HG03378 (cell line): ENCODE measurements around the gene TAS2R40.
"Not testable (repeated sequence)": the region's sequence is repeated elsewhere in the genome, so short reads cannot be mapped to it uniquely, and the experiment has no call there.

Source experiments
- ATAC-seq: cut with Tn5 transposase; IDR thresholded peaks from one replicate; pipeline ENCODE4 v1.9.1; 2021; ENCODE audit warnings: mild to moderate bottlenecking, moderate library complexity; ENCODE audit not compliant: unreplicated experiment

TAS2R40 gene

DNA sequence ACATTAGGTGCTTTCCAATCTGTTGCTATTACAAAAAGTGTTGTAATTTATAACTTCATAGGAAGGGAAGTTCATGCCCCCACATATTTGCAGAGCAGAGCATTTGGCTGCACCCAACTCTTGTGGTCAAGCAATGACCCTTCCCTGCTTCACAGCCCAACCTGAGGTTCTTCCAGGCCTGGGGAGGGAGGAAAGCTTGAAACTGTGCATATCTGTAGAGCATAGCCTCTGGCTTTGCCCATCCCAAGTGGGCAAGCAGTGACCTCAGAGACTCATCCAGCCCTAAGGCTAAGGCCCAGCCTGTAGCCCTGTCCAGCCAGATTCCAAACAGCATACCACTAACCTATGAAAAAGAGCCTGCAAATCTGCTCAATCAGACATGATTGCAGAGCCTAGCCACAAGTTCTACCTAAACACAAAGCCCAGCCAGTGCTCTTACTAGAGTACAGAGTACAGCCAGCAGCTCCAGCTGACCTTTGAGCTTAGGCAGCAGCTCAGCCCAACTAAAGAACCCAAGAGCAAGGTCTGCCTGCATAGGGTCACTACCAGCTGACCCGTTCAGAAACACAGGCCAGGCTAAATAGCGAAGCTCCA is 27.0 kb downstream of the TAS2R40 start:
- no peak for ATAC-seq

DNA sequence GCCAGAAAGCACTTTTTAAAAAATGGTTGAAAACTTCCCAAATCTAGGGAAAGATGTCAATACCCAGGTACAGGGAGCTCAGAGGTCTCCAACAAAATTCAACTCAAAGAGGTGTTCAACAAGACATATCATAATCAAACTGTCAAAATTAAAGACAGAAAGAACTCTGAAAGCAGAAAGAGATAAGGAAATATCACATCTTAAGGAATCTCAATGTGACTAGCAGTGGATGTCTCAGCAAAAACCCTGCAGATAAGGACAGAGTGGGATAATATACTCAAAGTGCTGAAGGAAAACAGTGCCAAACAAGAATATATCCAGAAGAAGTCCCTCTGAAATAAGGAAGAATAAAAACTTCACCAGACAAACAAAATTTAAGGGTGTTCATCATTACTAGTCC is 28.4 kb downstream of the TAS2R40 start:
- no peak for ATAC-seq

DNA sequence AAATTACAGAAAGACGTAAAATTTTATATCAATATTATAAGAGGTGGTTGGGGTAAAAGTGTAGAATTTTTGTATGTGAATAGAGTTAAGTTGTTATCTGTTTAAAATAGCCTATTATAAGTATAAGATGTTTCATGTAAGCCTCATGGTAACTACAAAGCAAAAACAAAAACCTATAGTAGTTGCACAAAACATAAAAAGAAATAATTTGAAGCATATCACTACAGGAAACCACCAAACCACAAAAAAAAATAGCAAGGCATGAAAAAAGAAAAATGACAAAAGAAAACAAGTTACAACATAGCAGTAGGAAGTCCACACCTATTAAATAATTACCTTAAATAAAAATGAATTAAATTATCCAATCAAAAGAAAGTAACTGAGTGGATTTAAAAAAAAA is 29.0 kb downstream of the TAS2R40 start:
- ATAC-seq, result no peak

DNA sequence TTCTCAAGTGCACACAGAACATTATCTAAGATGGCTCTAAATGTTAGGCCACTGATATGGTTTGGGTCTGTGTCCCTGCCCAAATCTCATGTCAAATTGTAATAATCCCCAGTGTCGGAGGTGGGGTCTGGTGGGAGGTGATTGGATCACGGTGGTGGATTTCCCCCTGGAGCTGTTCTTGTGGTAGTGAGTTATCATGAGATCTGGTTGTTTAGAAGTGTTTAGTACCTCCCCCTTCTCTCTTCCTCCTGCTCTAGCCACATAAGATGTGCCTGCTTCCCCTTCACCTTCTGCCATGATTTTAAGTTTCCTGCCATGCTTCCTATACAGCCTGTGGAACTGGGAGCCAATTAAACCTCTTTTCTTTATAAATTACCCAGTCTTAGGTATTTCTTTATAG is 30.2 kb downstream of the TAS2R40 start:
- ATAC-seq, result no peak

DNA sequence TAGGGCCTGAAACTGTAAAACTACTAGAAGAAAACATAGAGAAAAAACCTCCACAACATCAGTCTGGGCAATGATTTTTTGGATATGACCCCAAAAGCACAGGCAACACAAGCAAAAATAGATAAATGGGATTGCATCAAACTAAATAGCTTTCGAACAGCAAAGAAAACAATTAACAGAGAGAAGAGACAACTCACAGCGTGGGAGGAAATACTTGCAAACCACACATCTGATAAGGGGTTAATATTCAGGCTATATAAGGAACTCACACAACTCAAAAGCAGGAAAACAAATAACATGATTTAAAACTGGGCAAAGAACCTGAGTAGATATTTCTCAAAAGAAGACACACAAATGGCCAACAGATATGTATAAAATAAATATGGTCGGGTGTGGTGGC is 33.7 kb downstream of the TAS2R40 start:
- no peak for ATAC-seq

DNA sequence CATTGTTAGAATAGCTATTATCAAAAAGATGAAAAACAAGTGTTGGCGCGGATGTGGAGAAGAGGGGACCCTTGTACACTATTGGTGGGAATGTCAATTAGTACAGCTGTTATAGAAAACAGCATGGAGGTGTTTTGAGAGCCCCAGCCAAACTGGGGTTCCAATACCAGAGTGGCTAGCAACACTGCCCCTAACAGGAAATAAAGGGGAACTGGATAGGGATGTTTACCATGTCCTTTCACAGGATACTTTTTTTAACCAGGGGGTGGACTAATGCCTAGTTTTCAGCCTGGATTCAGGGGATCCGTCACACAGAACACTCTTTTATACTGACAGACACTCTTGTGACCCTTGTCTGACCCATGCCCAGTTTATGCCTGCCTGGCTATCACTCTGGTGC is 34.5 kb downstream of the TAS2R40 start:
- ATAC-seq, result no peak

DNA sequence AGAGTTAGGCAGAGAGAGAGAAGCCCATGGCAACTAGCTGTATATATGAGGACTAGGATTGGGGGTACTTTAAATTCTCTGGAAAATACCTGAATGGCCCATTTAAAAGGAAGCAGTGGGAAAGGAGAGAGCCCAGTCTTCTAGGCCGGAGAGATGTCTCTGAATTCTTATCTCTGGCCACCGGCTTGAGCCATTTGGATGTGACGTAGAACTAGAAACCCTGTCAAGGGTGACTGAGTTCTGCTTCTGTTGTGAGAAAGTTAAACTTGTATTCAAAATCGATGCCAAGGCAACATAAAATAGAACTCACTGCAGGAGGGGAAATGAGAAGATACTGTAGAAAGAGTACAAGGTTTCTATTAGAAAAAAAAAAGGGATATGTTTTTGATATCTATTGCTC is 35.1 kb downstream of the TAS2R40 start:
- peak; percentile 87 for ATAC-seq

DNA sequence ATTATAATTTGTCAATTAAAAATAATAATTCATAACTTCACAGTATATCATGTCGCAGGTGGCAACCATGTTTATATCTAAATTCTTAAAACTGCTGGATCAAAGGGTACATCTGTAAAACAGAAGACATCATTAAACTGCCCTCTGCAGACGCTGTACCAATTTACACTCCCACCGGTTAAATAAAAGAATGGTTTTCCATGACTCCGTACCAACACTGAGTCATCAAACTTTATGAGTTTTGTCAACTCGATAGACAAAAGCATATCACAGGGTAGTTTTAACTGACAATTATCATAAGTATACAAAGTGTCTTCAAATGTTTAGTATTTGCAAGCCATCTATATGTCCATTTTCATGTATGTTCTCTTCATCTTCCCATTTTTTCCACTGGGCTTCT is 35.7 kb downstream of the TAS2R40 start:
- no peak for ATAC-seq

DNA sequence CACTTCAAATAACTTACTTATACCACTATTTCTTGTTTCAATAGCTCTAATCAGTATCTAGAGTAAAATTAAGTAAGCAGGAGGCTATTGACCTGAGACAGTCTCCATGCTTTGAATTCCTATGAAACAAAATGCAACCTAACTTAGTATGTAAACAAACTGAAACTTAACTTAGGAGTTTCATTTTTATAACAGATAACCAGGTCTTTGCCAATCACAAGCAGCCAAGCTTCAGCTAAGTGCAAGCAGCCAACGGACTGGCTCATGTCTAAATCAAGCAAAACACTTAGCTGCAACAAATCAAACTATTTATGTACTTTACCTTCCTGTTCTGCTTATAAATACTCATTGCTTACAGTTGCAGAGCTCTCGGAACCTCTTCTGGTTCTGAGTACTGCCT is 37.0 kb downstream of the TAS2R40 start:
- ATAC-seq, result peak; percentile 42

DNA sequence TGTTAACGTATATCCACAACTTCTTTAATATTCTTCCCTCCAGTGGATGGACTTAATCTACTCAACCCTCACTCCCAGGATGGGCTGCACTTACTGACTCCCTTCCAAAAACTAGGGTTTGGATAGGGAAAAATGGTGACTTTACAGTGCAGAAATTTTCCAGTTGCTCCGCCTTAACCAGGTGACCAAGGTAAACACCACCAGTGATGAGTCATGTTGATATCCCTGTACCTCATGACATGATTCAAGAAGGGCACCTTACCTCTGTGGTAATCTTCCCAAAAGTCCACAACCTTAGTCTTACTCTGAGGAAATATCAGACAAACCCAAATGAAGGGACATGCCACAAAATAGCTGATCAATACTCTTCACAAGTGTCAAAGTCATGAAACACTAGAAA is 37.9 kb downstream of the TAS2R40 start:
- ATAC-seq, result no peak

DNA sequence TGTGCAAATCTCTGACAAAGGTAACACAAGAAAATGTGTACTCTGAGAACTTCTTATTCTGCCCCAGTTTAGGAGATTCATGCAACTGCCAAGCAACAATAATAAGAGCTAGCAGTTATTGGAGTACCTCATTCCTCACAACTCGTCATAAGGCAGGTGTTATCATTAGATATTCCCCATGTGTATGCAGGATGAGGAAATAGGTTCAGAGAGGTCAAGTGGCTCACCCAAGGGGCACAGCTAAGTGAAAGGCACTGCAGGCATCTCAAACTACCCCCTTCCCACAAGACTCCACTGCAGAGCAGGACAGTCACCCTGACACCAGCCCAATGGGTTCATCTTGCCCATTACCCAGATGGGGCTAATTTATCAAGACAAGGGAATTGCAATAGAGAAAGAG is 40.1 kb downstream of the TAS2R40 start:
- no peak for ATAC-seq

DNA sequence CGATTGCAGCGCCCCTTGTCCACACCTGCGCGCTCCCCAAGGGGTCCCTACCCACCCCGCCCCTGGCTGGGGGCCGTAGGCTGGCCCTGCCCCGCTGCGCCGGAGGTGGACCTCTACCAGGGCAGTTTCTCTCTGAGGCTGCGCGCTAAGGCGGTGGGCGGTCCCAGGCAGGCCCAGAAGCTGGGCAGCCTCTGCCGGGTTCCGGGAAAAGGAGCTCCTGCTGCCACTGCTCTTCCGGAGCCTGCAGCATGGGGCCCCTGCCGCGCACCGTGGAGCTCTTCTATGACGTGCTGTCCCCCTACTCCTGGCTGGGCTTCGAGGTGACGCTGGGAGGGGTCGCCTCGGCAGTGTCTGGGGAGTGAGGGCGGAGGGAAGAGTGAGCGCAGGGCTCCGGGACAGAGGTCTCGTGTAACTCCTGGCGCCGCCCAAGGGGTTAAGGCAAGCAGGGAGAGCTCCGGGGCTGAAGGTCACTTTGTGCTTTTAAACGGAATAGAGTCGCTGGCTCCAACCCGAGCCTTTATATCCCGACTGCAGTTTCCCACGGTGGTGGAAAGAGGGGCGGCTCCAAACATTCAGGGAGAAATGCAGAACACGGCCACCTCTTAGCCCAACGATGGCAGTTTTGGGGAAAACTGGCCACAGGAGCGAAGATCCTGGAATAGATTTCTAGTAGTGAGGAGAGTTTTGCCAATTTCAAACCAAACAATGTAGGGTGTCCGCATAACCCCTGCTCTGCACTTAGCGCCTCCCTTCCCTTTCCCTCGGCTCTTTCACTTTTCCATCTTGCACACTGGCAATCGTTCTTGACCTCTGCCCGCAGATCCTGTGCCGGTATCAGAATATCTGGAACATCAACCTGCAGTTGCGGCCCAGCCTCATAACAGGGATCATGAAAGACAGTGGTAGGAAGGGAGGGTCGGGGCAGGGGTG is 41.7 kb downstream of the TAS2R40 start, which contains the start of gene GSTK1:
Gene GSTK1 (plus strand): TSS at position 176 of the 930 bp plus-strand sequence. CDS start 73 bp downstream, at position 249.
- ATAC-seq, result peak; percentile 93

DNA sequence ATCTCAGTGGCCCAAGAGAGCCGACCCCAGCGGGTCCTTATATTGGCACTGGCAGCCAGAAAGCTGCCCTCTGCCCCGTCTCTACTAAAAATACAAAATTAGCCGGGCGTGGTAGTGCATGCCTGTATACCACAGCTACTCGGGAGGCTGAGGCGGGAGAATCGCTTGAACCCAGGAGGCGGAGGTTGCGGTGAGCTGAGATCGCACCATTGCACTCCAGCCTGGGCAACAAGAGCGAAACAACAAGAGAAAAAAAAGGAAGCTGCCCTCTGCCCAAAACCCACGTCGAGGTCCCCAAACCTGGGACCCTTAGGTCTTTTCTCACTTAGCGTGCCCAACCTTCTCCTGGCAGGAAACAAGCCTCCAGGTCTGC is 42.3 kb downstream of the TAS2R40 start:
- ATAC-seq, result not testable (repeated sequence)

DNA sequence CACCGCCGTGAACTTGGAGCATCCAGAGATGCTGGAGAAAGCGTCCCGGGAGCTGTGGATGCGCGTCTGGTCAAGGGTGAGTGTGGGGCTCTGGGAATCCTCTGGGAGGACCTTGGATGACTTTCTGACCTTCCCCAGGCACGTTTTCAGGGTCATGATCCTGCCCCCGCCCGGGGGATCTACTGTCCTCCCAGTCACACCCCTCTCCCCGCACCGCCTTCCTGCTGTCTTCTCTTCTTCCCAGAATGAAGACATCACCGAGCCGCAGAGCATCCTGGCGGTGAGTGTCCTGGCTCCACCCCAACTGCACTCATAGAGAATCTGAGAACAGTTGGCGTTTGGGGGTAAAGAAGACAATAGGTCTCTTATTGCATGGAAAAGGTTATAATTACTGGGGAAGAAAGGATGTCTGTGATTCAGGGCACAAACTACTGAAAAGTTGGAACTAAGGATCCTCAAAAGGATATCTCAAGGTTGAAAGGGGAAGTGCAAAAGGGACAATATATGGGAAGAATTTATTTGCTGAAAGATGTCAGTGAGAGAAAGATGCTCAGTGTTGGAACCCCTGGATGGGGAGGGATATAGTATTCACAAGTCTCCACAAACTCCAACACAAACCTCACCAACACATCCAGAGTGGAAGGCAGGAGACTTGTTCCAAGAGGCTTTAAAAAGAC is 43.3 kb downstream of the TAS2R40 start:
- no peak for ATAC-seq

DNA sequence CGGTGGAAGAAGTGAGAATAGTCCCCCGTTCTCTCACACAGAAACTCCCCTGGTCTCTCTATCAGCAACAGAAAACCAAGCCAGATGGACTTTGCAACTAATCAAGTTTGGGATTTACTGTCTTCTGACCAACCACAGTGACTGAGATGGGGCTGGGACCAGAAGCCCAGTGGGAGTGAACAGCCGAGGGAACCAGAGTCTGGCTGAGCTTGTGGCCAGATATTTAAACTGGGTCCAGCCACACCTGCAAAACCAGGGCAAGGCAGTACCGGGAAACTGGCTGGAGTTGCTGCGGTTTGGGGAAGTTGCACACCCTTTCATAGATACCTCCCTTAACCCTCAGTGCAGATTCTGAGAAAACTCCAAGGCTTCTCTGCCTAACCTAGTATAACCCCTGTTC is 47.4 kb downstream of the TAS2R40 start:
- ATAC-seq, result no peak

DNA sequence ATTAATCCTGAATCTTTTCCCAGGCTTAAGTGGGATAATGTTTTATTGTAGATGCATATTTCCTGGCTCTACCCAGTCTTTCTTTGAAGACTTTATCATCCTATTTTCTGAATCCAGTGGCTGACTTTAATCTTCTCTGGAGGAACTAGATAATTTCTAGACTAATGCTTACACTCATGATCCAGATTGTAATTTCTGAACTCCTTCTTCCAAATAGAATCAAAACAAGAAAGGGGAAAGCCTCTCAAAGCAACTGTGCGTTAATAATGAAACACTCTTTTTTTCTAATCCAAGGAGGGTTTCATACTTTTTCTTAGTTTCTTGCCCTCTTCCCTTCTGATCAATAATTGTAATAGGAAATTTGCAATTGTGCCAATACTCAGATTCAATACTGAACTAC is 49.4 kb downstream of the TAS2R40 start:
- ATAC-seq, result no peak
